C4-2B (cell line): ENCODE results near the gene PPME1.
A peak's percentile ranks its signal among the peaks of the same experiment; 100 is the strongest.

Experiments
- H3K27ac ChIP-seq: fragments of 450-650 bp; 2 replicates; pipeline ENCODE4 v1.5.1; 2017
- ZFX ChIP-seq: fragments of 450-650 bp; IDR thresholded peaks from 2 replicates; pipeline ENCODE4 v1.6.1; 2017
- TF ChIP-seq, protein P1 (sequence below): fragments of 450-650 bp; conservative IDR thresholded peaks from 2 replicates; pipeline ENCODE4 v1.5.1; 2017; ENCODE audit warnings: mild to moderate bottlenecking

PPME1 gene

DNA sequence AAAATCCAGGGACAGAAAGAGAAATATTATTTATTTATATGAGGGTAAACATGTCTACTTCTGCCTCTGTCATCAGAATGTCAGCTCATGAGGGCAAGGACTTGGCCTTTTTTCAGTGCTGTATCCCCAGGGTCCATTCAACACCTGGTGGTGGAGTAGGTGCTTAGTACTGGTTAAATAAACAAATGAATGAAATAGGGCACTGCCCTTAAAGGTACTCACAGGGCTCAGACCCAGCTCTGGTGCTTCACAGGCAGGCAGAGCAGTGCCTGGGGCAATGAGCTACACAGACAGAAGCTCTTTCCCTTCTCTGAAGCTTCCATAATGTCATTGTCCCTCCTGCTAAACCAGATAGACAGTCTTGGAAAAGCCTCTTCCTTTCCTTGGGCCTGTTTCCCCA, 109.4 kb downstream of the PPME1 start:
- no peak overlapping the region for H3K27ac ChIP-seq
- TF ChIP-seq ZFX: no peak
- TF ChIP-seq, protein P1, sequence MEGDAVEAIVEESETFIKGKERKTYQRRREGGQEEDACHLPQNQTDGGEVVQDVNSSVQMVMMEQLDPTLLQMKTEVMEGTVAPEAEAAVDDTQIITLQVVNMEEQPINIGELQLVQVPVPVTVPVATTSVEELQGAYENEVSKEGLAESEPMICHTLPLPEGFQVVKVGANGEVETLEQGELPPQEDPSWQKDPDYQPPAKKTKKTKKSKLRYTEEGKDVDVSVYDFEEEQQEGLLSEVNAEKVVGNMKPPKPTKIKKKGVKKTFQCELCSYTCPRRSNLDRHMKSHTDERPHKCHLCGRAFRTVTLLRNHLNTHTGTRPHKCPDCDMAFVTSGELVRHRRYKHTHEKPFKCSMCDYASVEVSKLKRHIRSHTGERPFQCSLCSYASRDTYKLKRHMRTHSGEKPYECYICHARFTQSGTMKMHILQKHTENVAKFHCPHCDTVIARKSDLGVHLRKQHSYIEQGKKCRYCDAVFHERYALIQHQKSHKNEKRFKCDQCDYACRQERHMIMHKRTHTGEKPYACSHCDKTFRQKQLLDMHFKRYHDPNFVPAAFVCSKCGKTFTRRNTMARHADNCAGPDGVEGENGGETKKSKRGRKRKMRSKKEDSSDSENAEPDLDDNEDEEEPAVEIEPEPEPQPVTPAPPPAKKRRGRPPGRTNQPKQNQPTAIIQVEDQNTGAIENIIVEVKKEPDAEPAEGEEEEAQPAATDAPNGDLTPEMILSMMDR: no peak

DNA sequence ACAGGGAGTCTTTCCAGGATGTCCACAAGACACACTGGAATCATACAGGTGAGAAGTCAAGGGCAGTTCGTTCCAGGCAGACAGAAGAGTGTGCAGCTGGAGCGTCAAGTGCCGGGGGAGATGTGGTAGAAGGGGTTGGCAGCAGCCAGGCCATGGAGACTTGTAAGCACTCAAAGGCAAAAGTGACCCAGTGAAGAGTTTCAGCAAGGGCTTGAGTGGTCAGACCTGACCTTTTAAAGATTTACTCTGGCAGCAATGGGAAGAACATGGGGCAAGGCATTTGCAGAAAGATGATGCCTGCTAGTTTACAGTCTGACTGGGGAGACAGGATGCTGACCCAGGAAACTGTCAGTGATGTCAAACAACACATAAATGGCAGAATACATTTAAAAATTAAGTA, 111.3 kb downstream of the PPME1 start:
- TF ChIP-seq, protein P1: no peak
- TF ChIP-seq ZFX: no peak
- no peak overlapping the region for H3K27ac ChIP-seq

- TF ChIP-seq, protein P1: no peak
- no peak for TF ChIP-seq ZFX
- H3K27ac ChIP-seq: no peak overlapping the region; the same call in 1 of the 2 replicates
These were observed 111.9 kb downstream of the PPME1 start for GRCh38 chr11:74282914-74283371.

DNA sequence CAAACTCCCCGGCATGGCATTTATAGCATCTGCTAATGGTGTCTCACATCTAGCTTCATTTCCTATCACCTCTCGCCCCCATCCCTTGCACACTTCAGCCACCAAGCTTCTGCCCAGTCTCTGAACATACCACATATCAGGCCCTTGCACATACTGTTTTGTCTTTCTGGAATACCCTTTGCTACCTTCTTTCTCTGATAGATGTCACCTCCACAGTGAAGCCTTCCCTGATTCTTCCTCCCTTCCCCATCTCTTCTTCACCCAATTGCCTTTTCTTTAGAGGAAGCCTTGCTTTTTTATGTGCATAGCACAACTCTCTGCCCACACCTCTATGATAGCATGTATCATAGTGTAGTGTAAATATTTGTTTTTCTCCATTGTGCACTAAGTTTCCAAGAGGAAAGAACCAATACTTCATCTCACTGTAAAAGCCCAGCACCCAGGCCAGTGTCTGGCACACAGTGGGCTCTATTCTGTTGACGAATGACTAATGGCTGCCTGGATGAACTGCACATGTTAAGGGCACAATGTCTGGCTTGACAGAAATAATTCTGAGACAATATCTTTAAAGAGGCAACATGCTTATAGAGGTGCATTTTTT, 112.6 kb downstream of the PPME1 start:
- TF ChIP-seq, protein P1: no peak
- no peak for TF ChIP-seq ZFX
- H3K27ac ChIP-seq: peak overlapping the region; percentile 27; the same call in 1 of the 2 replicates

- no peak for TF ChIP-seq ZFX
- TF ChIP-seq, protein P1: no peak
- H3K27ac ChIP-seq: peak overlapping the region; percentile 27; the same call in 1 of the 2 replicates
These were observed 113.4 kb downstream of the PPME1 start for GRCh38 chr11:74284466-74284865.

- H3K27ac ChIP-seq: peak overlapping the region; percentile 41
- TF ChIP-seq, protein P1: no peak
- no peak for TF ChIP-seq ZFX
These were observed 117.1 kb downstream of the PPME1 start for GRCh38 chr11:74288161-74288560.

DNA sequence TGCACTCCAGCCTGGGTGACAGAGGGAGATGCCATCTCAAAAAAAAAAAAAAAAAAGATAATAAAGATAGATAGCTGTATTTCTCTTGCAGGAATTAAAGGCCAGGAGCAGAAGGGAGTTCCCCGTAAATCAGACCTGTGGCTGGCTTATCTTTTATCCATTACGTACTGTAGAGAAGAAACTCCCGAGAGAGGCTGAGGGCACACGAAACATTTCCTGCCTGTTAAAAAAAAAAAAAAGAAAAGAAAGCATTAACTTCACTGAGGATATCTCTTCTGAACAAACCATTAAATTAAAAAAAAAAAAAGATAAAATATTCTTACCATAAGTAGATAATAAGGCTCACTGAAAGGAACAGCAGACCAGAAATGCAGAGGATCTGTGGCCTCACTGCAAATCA, 117.8 kb downstream of the PPME1 start:
- peak overlapping the region; percentile 41 for H3K27ac ChIP-seq
- TF ChIP-seq ZFX: no peak
- TF ChIP-seq, protein P1: no peak
